Astrocyte (in vitro differentiated cells and primary cell): ENCODE results near the gene TOM1L2.

Experiments used
- CTCF ChIP-seq: IDR thresholded peaks from 2 replicates; pipeline ENCODE4 v1.5.1; 2011; ENCODE audit warnings: low read depth, mild to moderate bottlenecking, inconsistent platforms, low read length, moderate library complexity; ENCODE audit not compliant: insufficient read depth
- EZH2 ChIP-seq: IDR thresholded peaks from 2 replicates; pipeline ENCODE4 v1.6.1; 2012; ENCODE audit warnings: mild to moderate bottlenecking, low read length, inconsistent platforms; ENCODE audit not compliant: insufficient read depth

DNA sequence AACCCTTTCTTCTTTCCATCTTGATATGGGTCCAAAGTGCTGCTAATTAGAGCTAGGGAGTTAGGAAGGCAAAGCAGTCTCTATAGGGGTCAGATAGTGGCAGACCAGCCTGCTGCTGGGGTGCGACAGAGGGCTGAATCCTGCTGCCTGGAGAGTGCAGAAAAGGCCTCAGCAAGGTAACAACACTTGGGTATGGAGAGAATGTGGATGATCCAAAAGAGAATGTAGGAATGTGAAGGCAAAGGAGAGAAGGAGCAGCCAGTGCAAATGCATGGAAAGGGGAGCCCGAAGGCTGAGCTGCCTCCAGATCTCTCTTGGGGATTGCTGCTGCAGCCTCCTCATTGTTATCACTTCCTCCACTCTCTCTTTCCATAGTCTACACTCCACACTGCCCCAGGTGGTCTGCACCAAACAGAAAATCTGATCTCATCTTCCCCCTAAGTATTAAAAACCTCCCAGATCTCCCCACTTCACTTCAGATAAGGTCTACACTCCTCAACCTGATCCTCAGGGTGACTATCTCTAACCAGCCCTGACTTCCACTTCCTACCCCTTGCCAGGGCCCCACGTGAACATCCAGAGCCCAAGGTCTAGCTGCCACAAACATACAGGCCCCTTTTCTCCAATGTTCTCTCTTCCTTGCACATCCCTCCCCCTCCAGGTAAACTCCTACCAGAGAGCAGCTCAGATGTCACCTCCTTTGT lies 28.8 kb downstream of the TOM1L2 start:
- TF ChIP-seq CTCF (no peak), EZH2 (no peak)
